ENCODE measurements around the gene DOCK8.

The DOCK8 gene

DNA sequence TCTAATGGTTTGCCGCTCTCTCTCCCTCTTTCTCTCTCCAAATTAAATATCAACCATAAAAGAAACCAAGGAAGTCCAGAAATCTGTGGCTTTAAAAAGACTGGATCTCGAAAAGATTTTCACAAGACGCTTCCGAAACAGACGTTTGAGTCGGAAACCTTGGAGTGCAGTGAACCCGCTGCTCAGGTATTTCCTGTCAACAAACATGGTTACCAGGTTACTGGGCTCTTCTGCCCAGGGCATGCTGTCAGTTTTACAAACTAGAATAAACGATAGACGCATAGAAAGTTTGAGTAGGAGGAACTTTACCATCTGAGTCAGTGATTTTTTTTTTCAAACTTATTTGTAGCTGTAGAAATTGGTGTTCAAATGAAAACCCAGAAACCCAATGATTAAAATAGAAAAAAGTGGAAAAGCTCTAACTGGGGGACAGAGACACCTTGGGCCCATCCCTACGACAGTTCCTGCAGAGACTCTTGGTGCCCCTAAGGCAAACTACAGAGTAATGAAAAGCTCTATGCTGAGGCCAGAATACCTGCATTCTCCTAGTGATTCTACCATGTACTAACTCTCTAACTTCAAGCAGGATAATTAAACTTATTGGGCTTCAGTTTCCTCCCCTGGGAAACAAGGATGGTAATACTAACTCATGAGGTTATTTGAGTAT, 90.0 kb downstream of the DOCK8 start:
- H3K4me3 ChIP-seq = no peak overlapping the region
- no peak overlapping the region for H3K27ac ChIP-seq
- DNase-seq (ENCODE audit: low spot score) = no peak
- TF ChIP-seq, protein P1, sequence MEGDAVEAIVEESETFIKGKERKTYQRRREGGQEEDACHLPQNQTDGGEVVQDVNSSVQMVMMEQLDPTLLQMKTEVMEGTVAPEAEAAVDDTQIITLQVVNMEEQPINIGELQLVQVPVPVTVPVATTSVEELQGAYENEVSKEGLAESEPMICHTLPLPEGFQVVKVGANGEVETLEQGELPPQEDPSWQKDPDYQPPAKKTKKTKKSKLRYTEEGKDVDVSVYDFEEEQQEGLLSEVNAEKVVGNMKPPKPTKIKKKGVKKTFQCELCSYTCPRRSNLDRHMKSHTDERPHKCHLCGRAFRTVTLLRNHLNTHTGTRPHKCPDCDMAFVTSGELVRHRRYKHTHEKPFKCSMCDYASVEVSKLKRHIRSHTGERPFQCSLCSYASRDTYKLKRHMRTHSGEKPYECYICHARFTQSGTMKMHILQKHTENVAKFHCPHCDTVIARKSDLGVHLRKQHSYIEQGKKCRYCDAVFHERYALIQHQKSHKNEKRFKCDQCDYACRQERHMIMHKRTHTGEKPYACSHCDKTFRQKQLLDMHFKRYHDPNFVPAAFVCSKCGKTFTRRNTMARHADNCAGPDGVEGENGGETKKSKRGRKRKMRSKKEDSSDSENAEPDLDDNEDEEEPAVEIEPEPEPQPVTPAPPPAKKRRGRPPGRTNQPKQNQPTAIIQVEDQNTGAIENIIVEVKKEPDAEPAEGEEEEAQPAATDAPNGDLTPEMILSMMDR (IDR thresholded peaks at IDR 0.05) = no peak

DNA sequence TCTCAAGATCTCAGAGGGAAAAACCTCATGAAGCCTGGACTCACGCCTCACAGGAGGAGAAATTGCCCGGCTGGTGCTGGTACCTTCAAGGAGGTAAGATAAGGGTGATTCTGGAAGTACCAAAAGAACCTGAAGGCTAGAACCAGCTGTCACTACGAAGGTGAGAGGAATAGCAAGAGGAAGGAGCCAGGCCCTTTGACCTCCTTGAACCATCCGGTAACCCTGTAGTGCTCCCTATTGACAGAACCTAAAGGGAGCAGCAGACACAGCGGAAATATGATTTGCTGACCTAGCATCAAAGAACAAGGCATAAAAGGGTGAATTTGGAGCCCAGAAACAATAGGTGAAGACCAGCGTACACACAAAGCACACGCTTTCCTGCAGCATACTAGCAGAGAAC, 92.2 kb downstream of the DOCK8 start:
- no peak for DNase-seq (ENCODE audit: low spot score)
- TF ChIP-seq, protein P1 (IDR thresholded peaks at IDR 0.05) = no peak

GRCh38 chr9:311841-312240, 97.2 kb downstream of the DOCK8 start:
- DNase-seq (ENCODE audit: low spot score) = no peak
- H3K27ac ChIP-seq = no peak overlapping the region
- TF ChIP-seq, protein P1 (IDR thresholded peaks at IDR 0.05) = no peak
- H3K4me3 ChIP-seq = no peak overlapping the region

More for the DNA sequence above, 92.2 kb downstream of the DOCK8 start:
- H3K27ac ChIP-seq = no peak overlapping the region
- H3K4me3 ChIP-seq = no peak overlapping the region

GRCh38 chr9:312596-313320, 98.1 kb downstream of the DOCK8 start:
- TF ChIP-seq, protein P1 (IDR thresholded peaks at IDR 0.05) = no peak
- no peak for DNase-seq (ENCODE audit: low spot score)
- Histone ChIP-seq H3K27ac (no peak overlapping the region), H3K4me3 (no peak overlapping the region)

DNA sequence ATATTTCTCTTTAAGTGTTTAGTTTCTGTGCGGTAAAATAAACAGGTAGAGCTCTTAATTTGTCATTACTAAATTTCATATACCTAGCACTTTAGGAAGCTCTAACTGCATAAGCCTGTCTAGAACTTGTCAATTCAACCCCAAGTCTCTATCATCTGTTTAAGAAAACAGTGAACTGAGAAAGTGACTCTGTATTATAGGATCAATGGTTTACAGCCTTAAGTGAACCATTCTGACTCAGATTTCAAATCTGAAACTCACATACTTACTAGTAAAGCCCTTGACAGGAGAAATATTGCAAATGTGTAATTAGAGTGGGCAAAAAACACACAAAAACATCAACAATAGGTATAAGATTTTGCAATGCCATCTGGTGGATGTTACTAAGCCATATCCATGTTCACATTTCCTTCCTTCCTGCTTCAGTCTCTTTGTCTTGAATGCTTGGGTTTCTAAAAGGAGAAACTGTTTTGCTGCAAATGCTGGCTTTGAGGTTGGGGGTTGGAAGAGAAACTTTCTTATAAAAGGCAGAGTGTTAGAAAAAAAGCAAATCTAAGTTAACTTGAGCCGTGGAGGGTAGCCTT, 101.8 kb downstream of the DOCK8 start:
- no peak for DNase-seq (ENCODE audit: low spot score)
- TF ChIP-seq, protein P1 (IDR thresholded peaks at IDR 0.05) = no peak

DNA sequence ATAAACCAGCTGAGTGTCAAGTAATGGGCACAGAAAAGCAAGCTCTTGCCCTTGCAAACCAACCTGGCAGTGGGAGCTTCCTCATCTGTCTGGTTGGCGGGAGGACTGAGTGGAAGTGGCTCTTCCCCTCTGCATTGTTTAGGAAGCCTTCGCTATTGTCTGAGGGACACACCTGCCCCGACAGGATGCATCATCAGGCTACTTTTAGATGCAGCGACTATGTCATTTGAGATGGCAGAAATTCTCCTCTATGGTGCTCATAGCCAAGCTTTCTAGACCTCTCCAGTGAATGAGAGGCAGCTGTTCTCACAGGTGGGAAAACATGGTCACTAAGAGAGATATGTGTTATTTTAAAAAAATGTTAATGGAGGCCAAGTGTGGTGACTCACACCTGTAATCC, 104.0 kb downstream of the DOCK8 start:
- no peak for DNase-seq (ENCODE audit: low spot score)
- TF ChIP-seq, protein P1 (IDR thresholded peaks at IDR 0.05) = no peak
- no peak overlapping the region for H3K4me3 ChIP-seq
- no peak overlapping the region for H3K27ac ChIP-seq

More for the DNA sequence above, 101.8 kb downstream of the DOCK8 start:
- H3K4me3 ChIP-seq = no peak overlapping the region
- H3K27ac ChIP-seq = no peak overlapping the region

Measured in coronary artery (tissue), 2 donors.